Stimulated activated CD4-positive, alpha-beta T cell treated with anti-CD3 and anti-CD28 coated beads, Interleukin-4, amount 100 ng/mL, for 1 hour (primary cell): Measurements from ENCODE around the gene ZCWPW2.
A peak's percentile ranks its signal among the peaks of the same experiment; 100 is the strongest.

Source experiments
- DNase-seq: peaks from one replicate; pipeline ENCODE4 v3.0.0-alpha.2; 2020

The ZCWPW2 gene

GRCh38 chr3:28348629-28349468, at the start of gene ZCWPW2, which contains the start of gene AZI2:
Gene ZCWPW2, plus strand, starts transcription at chr3:28348721. Its CDS starts 64,348 bp downstream, at chr3:28413069.
Gene AZI2, minus strand, starts transcription at chr3:28348824. Its CDS starts 8,207 bp downstream, at chr3:28340617.
- DNase-seq, result peak; percentile 91

- DNase-seq, result no peak
Observed at GRCh38 chr3:28299705-28300104, 48.8 kb upstream of the ZCWPW2 start.

- DNase-seq, result no peak
Observed at GRCh38 chr3:28300345-28300962, 48.1 kb upstream of the ZCWPW2 start.

GRCh38 chr3:28301688-28302087, 46.8 kb upstream of the ZCWPW2 start:
- no peak for DNase-seq

GRCh38 chr3:28308196-28308595, 40.3 kb upstream of the ZCWPW2 start:
- DNase-seq, result no peak

- DNase-seq, result no peak
Observed at GRCh38 chr3:28315711-28316110, 32.8 kb upstream of the ZCWPW2 start.

GRCh38 chr3:28316226-28316625, 32.3 kb upstream of the ZCWPW2 start:
- no peak for DNase-seq

- no peak for DNase-seq
Observed at GRCh38 chr3:28317438-28318022, 31.0 kb upstream of the ZCWPW2 start.

GRCh38 chr3:28320981-28321380, 27.5 kb upstream of the ZCWPW2 start:
- DNase-seq, result no peak

GRCh38 chr3:28322464-28322863, 26.1 kb upstream of the ZCWPW2 start:
- DNase-seq, result no peak

- no peak for DNase-seq
Observed at GRCh38 chr3:28326458-28326926, 22.0 kb upstream of the ZCWPW2 start.

- DNase-seq, result no peak
Observed at GRCh38 chr3:28328188-28329151, 20.1 kb upstream of the ZCWPW2 start.

GRCh38 chr3:28334552-28334951, 14.0 kb upstream of the ZCWPW2 start:
- DNase-seq, result no peak

- DNase-seq, result no peak
Observed at GRCh38 chr3:28335246-28335645, 13.3 kb upstream of the ZCWPW2 start.

- no peak for DNase-seq
Observed at GRCh38 chr3:28337230-28337629, 11.3 kb upstream of the ZCWPW2 start.

- no peak for DNase-seq
Observed at GRCh38 chr3:28343144-28343543, 5.4 kb upstream of the ZCWPW2 start.

- DNase-seq, result no peak
Observed at GRCh38 chr3:28345690-28346089, 2.8 kb upstream of the ZCWPW2 start.

- no peak for DNase-seq
Observed at GRCh38 chr3:28347374-28348264, 902 bp upstream of the ZCWPW2 start.

- no peak for DNase-seq
Observed at GRCh38 chr3:28348265-28348628, 274 bp upstream of the ZCWPW2 start.

- no peak for DNase-seq
Observed at GRCh38 chr3:28349469-28350000, 1.0 kb downstream of the ZCWPW2 start.

GRCh38 chr3:28376424-28376823, 27.9 kb downstream of the ZCWPW2 start:
- no peak for DNase-seq
